DMS 273 treated with DMSO at 0.1 percent for 48 hours (cell line): ENCODE data around the gene NPHP4.

Experiments
- DNase-seq: peaks from one replicate; lab custom pipeline; 2025; lab: John Stamatoyannopoulos, UW

Gene NPHP4

DNA sequence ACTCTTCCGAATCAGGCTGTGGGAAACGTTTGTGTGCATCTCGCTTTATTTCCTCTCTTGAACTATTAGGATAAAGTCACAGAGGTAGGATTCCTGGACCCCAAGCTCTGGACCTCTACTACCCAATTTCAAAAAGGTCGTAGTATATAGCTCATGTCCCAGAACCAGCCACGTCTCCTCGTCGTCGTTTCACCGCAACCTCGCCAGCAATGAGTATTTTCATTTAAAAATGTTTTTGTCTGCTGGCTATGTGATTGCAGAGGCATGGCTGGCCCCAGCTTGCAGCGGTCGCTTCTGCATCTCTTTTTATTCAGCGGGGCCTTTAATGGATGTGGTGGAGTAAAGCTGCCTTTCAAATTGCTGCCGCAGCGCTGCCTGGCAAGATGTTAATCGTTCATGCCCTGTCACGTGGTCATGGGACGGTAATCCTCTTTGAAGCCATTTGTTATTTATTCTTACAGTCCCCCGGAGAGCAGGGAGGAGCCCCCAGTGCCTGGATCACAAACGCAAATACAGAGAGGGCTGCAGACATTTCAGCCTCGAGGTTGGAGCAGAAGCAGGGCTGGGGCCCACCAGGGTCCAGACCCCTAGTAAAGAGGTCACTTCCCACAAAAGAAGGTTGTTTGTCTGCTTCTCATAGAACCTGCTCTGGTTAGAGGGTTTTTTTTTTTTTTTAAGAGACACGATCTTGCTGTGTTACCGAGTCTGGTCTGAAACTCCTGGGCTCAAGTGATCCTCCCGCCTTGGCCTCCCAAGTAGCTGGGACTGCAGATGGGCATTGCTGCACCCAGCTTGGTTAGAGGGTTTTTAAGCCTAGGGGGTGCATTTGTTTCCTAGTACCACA, 11.6 kb upstream of the NPHP4 start:
- no peak for DNase-seq

DNA sequence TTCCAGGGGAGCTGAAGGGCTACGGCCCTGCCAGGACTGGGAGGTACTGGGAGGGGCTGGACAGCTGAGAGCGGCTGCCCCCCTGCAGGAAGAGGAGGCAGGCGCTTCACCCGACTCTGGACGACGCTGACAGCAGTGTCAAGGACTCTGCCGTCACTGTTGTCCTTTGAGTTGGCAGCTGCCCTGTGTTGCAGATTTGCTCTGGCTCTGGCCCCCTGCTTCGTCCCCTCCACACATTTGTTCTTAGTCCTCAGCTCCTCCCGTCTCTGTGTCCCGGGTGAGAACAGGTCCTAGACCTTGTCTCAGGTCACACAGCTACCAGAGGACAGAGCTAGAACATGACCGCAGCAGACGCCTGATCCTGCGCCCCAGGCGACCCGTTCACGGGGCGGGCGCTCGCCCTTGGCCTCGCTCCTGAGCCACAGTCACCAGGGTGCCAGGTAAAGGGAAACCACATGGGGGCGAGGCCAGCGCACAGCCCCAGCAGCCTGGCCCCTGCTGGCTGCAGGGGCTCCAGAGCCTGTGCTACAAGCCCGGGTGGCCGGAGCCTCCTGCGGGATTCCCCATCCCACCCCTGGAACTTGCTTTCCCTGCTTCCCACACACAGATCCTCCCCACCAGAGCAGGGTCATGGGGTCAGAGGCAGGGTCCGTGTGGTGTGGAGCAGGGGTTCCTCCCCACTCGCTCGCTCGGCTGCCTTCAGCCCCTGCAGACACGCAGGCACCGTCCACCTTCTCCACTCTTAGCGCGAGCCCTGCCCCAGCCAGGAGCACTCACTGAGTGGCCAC, 10.7 kb upstream of the NPHP4 start:
- no peak for DNase-seq

GRCh38 chr1:6001992-6002576, 9.9 kb upstream of the NPHP4 start:
- no peak for DNase-seq

DNA sequence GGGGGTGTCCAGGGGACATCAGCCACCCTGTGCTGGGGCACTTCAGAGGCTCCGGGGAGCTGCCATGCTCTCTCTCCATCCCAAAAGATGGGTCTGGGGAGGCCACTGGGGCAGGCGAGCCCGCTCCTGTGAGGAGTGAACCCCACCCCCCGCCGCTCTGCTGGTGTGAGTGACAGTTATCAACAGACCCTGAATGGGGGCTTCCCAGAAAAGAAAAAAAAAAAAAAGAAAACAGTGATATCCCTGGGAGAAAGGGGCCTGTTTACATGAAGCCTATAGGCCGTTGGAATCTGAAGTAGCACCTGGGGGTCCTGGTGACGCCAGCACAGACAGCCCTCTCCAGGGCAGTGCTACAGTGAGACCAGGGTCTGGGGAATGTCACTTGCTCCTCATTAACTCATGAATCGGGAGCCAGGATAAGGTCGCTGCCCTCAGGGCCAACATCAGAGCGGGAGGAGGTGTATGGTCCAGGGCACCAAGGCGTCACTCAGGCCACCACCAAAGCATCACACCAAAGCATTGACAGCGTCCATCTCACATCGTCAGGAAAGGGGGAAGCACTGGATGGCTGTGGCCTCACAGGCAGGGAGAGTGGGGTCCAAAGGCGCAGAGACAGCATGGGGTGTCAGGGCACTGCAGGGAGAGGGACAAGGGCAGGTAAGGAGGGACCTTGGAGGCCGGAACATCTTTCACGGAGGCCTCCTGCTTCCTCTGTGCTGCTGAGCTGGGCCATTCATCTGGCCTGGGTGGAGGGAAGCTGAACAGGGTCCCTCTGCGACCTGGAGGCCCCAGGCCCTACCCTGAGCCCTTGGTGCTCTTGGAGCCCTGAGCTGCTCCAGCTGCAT, 8.4 kb upstream of the NPHP4 start:
- no peak for DNase-seq

GRCh38 chr1:5999711-6000443, 7.7 kb upstream of the NPHP4 start:
- DNase-seq, result no peak

DNA sequence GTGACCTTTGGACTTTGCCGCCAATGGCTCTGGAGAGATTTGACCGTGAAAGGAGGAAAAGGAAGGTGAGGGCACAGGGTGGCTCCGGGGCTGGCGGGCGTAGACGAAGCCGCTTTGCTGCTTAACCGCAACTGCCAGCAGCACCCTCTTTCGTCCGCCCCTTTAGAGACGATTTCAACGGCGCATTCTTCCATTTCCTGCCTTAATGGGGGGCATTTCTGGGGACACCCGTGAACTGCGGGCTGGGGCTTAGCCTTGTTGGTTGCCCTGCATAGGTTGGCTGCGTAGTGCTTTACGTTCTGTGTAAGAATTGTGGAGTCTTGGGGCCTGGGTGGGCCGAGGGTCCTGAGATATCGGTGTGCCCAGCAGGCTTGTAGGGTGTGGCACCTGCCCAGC, 6.7 kb upstream of the NPHP4 start:
- no peak for DNase-seq

DNA sequence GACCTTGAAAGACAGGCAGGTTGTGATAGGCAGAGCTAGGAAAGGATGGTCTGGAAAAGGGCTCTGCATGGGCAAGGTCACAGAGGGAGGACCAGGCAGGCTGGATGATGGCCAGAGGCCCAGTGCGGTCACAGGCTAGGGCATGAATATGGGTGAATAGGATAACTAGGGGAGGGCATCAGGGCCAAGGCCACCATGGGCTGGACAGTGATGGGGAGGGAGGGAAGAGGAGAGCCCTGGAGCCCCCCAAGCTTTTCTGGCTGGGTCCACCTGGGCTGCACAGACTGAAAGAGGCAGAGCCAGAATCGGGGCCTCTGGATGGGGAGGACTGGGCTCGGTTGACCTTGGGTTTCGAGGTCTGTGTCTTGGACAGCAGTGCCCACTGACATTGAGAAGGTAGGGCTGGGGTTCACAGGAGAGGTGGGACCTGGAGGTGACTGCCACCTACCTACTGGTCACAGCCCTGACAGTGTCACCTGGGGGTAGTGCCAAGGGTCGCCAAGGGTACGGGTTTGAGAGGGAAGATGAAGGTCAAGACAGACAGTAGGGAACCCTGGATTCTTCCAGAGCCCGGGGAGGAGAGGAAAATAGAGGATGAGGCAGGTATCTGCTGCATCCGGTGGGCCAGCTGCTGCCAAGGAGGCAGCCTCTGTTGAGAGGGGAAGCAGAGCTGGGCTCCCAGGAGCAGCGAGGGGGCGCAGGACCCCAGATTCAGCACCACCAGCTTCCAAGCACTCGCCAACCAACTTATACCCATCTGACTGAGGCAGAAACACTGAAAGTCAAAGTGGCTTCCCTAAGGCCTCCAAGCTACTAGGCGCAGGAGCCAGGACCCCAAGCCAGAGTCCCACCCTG, 6.1 kb upstream of the NPHP4 start:
- no peak for DNase-seq

DNA sequence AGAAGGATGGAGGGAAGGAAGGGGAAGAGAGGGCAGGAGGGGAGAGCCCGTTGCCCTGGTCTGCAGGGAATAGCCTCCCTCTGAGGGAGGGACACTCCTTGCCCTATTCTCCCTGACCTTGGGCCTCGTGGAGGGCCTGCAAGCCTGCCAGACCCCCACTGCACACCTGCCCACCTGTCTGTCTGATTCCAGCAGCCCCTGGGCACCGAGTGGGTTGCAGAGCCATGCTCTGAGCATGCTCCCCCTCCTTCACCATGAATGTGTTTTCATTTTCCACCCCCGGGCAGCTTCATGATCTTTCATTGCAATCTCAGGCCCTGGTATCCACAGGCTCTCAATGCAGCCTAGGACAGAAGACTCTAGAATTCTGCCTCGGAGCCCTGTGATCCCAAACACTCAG, 5.1 kb upstream of the NPHP4 start:
- DNase-seq, result no peak

DNA sequence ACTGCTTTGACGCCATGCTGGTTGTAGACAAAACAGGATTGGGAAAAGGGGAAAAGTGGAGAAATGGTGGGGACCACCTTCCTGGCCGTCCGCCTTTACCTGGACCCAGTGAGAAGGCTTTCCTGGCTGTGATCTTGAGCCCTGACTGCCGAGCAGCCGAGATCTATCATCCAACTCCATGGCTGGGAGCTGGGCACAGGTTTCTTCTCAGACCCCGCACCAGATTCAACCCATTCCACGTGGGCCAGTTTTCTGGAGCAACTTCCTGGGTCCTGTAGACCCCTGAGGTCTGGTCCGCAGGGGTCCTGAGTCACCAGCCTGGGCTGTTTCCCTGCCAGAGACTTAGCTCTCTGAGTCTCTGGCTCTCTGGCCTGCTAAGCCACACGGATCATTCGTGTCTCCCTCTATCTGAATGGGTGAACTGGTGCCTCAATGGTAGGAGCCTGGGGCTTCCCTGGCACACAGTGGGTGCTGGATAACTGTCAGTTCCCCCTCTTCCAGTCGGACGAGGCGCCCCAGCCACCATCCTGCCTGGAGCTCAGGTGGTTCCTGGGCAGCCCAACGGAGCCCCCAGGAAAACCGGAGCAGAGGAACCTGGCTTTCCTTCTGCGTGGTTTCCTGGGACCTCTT, 4.5 kb upstream of the NPHP4 start:
- DNase-seq, result no peak

DNA sequence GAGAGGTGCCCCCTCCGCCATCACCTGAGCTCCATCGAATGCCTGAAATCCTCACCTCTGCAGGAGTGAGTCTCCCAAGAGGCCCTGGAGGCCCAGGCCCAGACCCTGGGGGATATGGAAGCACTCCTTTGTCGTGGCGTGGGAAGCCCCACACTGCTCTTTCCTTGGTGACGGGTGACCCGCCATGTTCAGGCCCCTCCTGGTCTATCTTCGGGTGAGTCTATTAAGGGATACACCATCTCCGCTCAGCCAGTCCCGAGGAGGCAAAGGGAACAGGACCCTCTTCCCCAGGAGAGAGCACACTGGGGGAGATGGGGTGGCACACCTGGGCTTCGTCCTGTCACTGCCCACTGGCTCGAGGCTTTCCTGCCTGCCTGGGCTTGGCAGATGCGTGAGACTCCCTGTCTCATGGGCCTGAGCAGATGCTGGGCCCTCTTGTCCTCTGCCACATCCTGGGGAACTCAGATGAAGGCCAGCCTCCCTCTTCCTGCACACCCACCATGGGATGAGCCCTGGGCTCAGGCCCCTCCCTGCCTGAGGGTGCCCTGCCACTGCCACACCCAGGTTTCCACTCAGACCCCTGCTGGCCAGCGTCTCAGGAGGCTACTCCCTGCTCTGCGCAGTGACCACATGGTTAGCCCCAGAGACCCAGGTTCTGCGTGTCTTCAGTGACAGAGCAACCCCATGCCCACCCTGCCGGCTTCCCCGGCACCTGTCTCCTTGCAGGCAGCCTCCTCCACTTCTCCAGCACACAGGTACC, 3.8 kb upstream of the NPHP4 start:
- DNase-seq, result no peak

- no peak for DNase-seq
Measured at GRCh38 chr1:5994713-5995621, 2.7 kb upstream of the NPHP4 start.

DNA sequence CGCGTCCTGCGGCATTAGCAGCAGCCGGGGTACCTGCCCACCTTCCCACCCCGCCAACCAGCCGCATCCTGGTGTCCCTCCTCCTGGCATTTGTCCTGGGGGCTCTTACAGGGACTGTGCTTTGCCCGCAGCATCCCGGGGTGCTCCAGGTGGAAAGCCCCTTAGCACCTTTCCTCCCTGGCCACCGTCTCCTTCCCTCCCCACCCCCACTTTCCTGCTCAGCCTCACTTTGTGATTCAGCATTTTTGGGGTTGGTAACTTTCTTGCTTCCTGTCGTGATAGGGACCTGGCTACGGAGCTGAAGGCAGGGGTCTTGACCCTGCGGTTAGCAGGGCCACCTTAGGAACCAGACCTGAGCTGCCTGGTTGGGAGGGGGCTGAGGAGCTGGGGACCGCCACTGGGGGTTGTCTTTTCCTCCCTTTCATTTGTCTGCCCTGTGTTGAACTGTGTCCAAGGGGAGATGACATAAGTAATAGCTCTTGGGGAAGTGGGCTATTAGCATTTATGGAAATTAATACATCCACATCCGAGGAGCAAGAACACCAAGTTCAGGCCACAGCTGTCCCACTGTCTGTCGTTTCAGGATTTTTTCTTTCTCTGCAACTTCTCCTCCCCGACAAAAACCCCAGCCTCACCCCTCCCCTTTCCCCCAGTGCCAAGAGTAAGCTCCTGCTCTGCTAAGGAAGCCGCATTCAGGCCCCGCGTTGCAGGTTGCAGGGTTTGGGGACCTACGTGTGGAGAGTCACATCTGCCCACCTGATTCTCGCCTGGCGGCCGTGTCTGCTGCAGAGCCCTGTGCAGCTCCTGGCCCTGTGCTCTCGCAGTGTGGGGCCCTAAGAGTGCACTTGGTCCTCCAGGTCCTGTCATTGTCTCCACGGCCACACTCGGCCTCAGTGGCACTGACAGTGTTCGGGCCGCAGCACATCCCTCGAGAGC, 1.6 kb upstream of the NPHP4 start:
- no peak for DNase-seq

DNA sequence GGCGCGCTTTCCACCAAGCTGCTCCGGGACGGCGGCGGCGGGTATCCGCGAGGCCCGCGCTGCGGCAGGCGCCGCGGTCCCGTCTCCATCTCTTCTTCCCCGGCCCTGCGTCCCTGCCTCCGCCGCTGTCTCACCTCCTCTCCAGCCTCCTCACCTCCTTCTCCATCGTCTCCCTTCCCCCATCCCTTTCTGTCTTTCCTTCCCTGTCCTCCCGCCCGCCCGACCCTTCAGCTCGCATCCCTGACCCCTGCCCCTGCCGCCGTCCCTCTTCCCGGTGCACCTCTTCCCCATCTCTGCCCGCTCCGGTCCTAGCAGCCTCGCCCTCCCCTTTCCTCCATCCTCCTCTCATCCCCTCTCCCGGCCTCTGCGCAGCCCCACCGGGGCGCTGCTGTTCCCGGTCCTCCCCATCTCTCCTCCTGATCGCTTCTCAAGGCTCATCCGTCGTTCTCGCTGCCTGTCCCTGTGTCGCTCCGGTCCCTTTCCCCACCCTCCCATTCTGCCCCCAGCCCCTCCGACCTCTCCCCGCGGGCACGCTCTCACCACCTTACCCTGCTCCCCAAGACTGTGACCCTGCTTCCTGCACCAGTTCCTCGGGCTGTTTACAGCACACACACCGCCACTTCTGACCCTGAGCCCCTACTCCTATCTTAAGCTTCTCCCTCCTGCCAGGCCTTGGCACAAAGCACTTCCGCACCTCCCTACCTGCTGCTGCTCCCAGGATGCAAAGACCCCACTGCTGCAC, 760 bp upstream of the NPHP4 start:
- no peak for DNase-seq

GRCh38 chr1:5991381-5992025, 722 bp downstream of the NPHP4 start:
- no peak for DNase-seq

DNA sequence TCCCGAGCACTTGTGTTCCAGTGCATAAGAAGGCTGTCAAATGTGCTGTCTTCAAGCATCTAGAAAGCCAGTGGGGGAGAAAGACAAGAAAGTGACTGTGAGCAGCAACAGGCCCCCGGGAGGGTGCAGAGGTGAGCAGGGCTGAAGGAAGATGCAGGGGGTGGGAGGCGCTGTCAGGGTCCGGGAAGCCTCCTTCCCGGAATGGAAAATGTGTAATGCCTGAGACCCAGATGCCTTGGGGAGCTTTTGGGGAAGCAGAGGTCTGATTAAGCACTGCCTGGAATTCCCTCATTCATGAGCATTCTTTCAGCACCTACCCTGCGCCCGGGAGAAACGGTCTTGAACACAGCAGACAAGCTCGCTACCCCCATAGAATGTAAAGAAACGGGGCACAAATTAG, 1.3 kb downstream of the NPHP4 start:
- no peak for DNase-seq
